HepG2 (cell line): ENCODE measurements around the gene IL17RC. TPM values are rescaled to one million over a fixed set of nuclear protein-coding genes. Genes with fewer than 3 reads are reported as not detected.

ENCODE experiments used
- ASH2L ChIP-seq: fragments of 300-600, 200-600 bp; sonication (generic); IDR thresholded peaks from 2 replicates; pipeline ENCODE4 v1.7.0; 2017; ENCODE audit warnings: low read depth, mild to moderate bottlenecking, moderate library complexity, mixed read lengths, low read length; ENCODE audit not compliant: insufficient read length
- ETV5 ChIP-seq: IDR thresholded peaks from 2 replicates; pipeline ENCODE4 v1.6.1; 2018; ENCODE audit warnings: missing biosample characterization, missing genetic modification reagents, inconsistent platforms, borderline replicate concordance
- FIP1L1 ChIP-seq: fragments of 200-400 bp; formaldehyde crosslinking; IDR thresholded peaks from 2 replicates; pipeline ENCODE4 v1.6.1; 2018; ENCODE audit warnings: low read depth, mild to moderate bottlenecking, low read length, moderate library complexity, borderline replicate concordance; ENCODE audit not compliant: insufficient read depth
- IRF9 ChIP-seq: sonication (generic); formaldehyde crosslinking; IDR thresholded peaks from 2 replicates; pipeline ENCODE4 v1.8.0; 2022; ENCODE audit warnings: missing genetic modification reagents, mild to moderate bottlenecking, borderline replicate concordance
- JUNB ChIP-seq: sonication (generic); formaldehyde crosslinking; IDR thresholded peaks from 2 replicates; pipeline ENCODE4 v1.8.0; 2022; ENCODE audit warnings: missing genetic modification reagents, mild to moderate bottlenecking, borderline replicate concordance
- NCOA5 ChIP-seq: sonication (generic); formaldehyde crosslinking; IDR thresholded peaks from 2 replicates; pipeline ENCODE4 v1.4.0; 2020; ENCODE audit warnings: missing genetic modification reagents
- NR2F6 ChIP-seq, 2 experiments: IDR thresholded peaks; 2 replicates each; pipeline ENCODE4 v1.6.1; 2016; ENCODE audit warnings: antibody characterized with exemption in 1 of 2, mild to moderate bottlenecking in 1 of 2
- PITX1 ChIP-seq: sonication (generic); formaldehyde crosslinking; IDR thresholded peaks from 2 replicates; pipeline ENCODE4 v1.5.1; 2020; ENCODE audit warnings: mild to moderate bottlenecking, missing genetic modification reagents
- SP4 ChIP-seq: sonication (generic); formaldehyde crosslinking; IDR thresholded peaks from 2 replicates; pipeline ENCODE4 v1.8.1; 2023; ENCODE audit warnings: mild to moderate bottlenecking, missing genetic modification reagents
- THAP11 ChIP-seq: IDR thresholded peaks from 2 replicates; pipeline ENCODE4 v1.6.1; 2016; ENCODE audit warnings: missing biosample characterization, missing genetic modification reagents
- ZBTB26 ChIP-seq: IDR thresholded peaks from 2 replicates; pipeline ENCODE4 v1.6.1; 2016; ENCODE audit warnings: missing compliant biosample characterization, missing genetic modification reagents, borderline replicate concordance
- ZBTB42 ChIP-seq: sonication (generic); formaldehyde crosslinking; IDR thresholded peaks from 2 replicates; pipeline ENCODE4 v1.5.0; 2020; ENCODE audit warnings: mild to moderate bottlenecking, missing genetic modification reagents
- ZMYM4 ChIP-seq: sonication (generic); formaldehyde crosslinking; IDR thresholded peaks from 2 replicates; pipeline ENCODE4 v1.8.1; 2023; ENCODE audit warnings: mild to moderate bottlenecking, missing genetic modification reagents
- ZNF280D ChIP-seq: sonication (generic); formaldehyde crosslinking; IDR thresholded peaks from 2 replicates; pipeline ENCODE4 v1.5.1; 2020; ENCODE audit warnings: mild to moderate bottlenecking, missing genetic modification reagents
- ZNF558 ChIP-seq: sonication (generic); formaldehyde crosslinking; IDR thresholded peaks from 2 replicates; pipeline ENCODE4 v1.9.0; 2022; ENCODE audit warnings: mild to moderate bottlenecking, missing genetic modification reagents, borderline replicate concordance
- ZNF598 ChIP-seq: sonication (generic); formaldehyde crosslinking; IDR thresholded peaks from 2 replicates; pipeline ENCODE4 v1.5.1; 2020; ENCODE audit warnings: mild to moderate bottlenecking, missing genetic modification reagents, borderline replicate concordance
- ZNF746 ChIP-seq: sonication (generic); formaldehyde crosslinking; IDR thresholded peaks from 2 replicates; pipeline ENCODE4 v1.8.0; 2022; ENCODE audit warnings: mild to moderate bottlenecking, missing genetic modification reagents
- ZNF792 ChIP-seq: IDR thresholded peaks from 2 replicates; pipeline ENCODE4 v1.6.1; 2016
- ZSCAN9 ChIP-seq: IDR thresholded peaks from 2 replicates; pipeline ENCODE4 v1.6.1; 2016; ENCODE audit warnings: borderline replicate concordance
- polyA plus RNA-seq, 8 experiments: library from polyadenylated mRNA; depleted of rRNA in 3 of 8; stranded (reverse) in 7 of 8; unstranded in 1 of 8; fragments of >200 nt; fragmentation: Illumina TruSeq in 4 of 8; extraction: Trizol in 4 of 8; gene quantifications; 2 replicates each; pipeline versions ENCODE4 v1.2.1 to v1.2.3, GENCODE V29; 2011 to 2016; ENCODE audit warnings: low read depth in 4 of 8, missing spikeins in 1 of 8, mixed read lengths in 1 of 8; ENCODE audit not compliant: insufficient read depth in 1 of 8
- total RNA-seq, 5 experiments: library from RNA; depleted of rRNA; stranded (reverse); fragments of >200 nt; fragmentation: Illumina TruSeq; extraction: Trizol; gene quantifications; 2 replicates each; pipeline ENCODE4 v1.2.3, GENCODE V29; 2016; ENCODE audit warnings: low read depth in 1 of 5
- TF ChIP-seq, protein P1 (sequence below): sonication (generic); formaldehyde crosslinking; IDR thresholded peaks from 2 replicates; pipeline ENCODE4 v1.5.0; 2020; ENCODE audit warnings: mild to moderate bottlenecking, missing genetic modification reagents

Gene IL17RC
- total and polyA plus RNA-seq, 2 of the 13 experiments (the other 11 are each of a cell fraction or from before 2014, with no cell fraction given), result 20.7 to 24.0 TPM

DNA sequence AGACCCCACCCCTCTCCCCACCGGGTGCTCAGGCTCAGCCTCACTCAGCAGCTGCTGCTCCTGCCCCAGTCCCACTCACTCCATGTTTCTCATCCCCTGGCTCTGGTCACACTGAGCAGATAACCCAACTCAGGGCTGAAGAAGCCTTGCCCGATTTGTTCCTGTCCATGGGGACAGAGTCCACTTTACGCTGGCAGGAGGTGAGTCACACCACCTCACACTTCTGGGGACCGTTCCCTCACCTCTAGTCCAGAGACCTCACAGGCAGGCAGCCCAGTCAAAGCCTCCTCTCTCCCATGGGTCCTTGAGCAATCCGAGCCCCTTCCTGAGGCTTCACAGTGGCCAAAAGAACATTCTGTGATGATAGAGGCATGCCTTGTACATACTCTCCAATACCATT lies 38.2 kb upstream of the IL17RC start (continued):
- 0 out of 2 replicates have a peak, but pooled peaks have one; percentile 15 for TF ChIP-seq ZBTB26 (CRISPR knock-in tag)
- 0 out of 2 replicates have a peak, but pooled peaks have one; percentile 35 for TF ChIP-seq ZMYM4 (CRISPR knock-in tag)
- 0 out of 2 replicates have a peak, but pooled peaks have one; percentile 29 for TF ChIP-seq ZNF792 (CRISPR knock-in tag)
- TF ChIP-seq ZBTB42 (CRISPR knock-in tag), result no peak
- peak; percentile 14; the same call in 1 of the 2 replicates for TF ChIP-seq SP4
- no peak for TF ChIP-seq FIP1L1
- TF ChIP-seq ZSCAN9, result 0 out of 2 replicates have a peak, but pooled peaks have one; percentile 52
- TF ChIP-seq, protein P1, sequence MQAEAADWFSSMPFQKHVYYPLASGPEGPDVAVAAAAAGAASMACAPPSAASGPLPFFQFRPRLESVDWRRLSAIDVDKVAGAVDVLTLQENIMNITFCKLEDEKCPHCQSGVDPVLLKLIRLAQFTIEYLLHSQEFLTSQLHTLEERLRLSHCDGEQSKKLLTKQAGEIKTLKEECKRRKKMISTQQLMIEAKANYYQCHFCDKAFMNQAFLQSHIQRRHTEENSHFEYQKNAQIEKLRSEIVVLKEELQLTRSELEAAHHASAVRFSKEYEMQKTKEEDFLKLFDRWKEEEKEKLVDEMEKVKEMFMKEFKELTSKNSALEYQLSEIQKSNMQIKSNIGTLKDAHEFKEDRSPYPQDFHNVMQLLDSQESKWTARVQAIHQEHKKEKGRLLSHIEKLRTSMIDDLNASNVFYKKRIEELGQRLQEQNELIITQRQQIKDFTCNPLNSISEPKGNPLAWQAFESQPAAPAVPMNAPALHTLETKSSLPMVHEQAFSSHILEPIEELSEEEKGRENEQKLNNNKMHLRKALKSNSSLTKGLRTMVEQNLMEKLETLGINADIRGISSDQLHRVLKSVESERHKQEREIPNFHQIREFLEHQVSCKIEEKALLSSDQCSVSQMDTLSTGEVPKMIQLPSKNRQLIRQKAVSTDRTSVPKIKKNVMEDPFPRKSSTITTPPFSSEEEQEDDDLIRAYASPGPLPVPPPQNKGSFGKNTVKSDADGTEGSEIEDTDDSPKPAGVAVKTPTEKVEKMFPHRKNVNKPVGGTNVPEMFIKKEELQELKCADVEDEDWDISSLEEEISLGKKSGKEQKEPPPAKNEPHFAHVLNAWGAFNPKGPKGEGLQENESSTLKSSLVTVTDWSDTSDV (CRISPR knock-in tag), result 0 out of 2 replicates have a peak, but pooled peaks have one; percentile 36
- TF ChIP-seq NCOA5 (CRISPR knock-in tag), result no peak
- TF ChIP-seq ZNF280D, result 0 out of 2 replicates have a peak, but pooled peaks have one; percentile 35
- TF ChIP-seq JUNB (CRISPR knock-in tag), result peak; percentile 81
- 0 out of 2 replicates have a peak, but pooled peaks have one; percentile 40 for TF ChIP-seq IRF9 (CRISPR knock-in tag)
- no peak for TF ChIP-seq ZNF598
- 0 out of 2 replicates have a peak, but pooled peaks have one; percentile 56 for TF ChIP-seq ZNF746
- TF ChIP-seq PITX1 (CRISPR knock-in tag), result peak; percentile 12; the same call in 1 of the 2 replicates
- peak; percentile 53 for TF ChIP-seq ASH2L
- peak; percentile 84; the same call in 1 of the 2 replicates for TF ChIP-seq ETV5 (CRISPR knock-in tag)
- TF ChIP-seq ZNF558 (CRISPR knock-in tag), result no peak
- TF ChIP-seq NR2F6 (IDR thresholded peaks at IDR 0.05), result no peak
- peak; percentile 48 for TF ChIP-seq NR2F6 (CRISPR knock-in tag; IDR thresholded peaks at IDR 0.05)
- 0 out of 2 replicates have a peak, but pooled peaks have one; percentile 36 for TF ChIP-seq THAP11 (CRISPR knock-in tag)
